HepG2 (cell line): Measurements from ENCODE around the gene ZNF660. TPM values are rescaled to one million over a fixed set of nuclear protein-coding genes. Genes with fewer than 3 reads are reported as not detected.

Source experiments
- BCLAF1 ChIP-seq: fragments of 450-650 bp; IDR thresholded peaks from 2 replicates; pipeline ENCODE4 v1.6.1; 2017; ENCODE audit warnings: mild to moderate bottlenecking
- BORCS8-MEF2B ChIP-seq: sonication (generic); formaldehyde crosslinking; IDR thresholded peaks from 2 replicates; pipeline ENCODE4 v1.8.0; 2022; ENCODE audit warnings: mild to moderate bottlenecking, missing genetic modification reagents
- ELF3 ChIP-seq: IDR thresholded peaks from 2 replicates; pipeline ENCODE4 v1.6.1; 2016; ENCODE audit warnings: missing genetic modification reagents, missing compliant biosample characterization
- KAT8 ChIP-seq: IDR thresholded peaks from 2 replicates; pipeline ENCODE4 v1.6.1; 2016; ENCODE audit warnings: missing genetic modification reagents, missing compliant biosample characterization
- KDM4B ChIP-seq: sonication (generic); formaldehyde crosslinking; IDR thresholded peaks from 2 replicates; pipeline ENCODE4 v1.4.0; 2020; ENCODE audit warnings: missing genetic modification reagents
- MAFK ChIP-seq, 2 experiments: IDR thresholded peaks in 1 of 2; conservative IDR thresholded peaks in 1 of 2; 2 replicates each; pipeline ENCODE4 v1.6.1; 2011; ENCODE audit warnings: improper control_type of control experiment in 2 of 2, low read length in 2 of 2
- MED13 ChIP-seq: sonication (generic); formaldehyde crosslinking; IDR thresholded peaks from 2 replicates; pipeline ENCODE4 v1.5.0; 2020; ENCODE audit warnings: missing genetic modification reagents
- MIER3 ChIP-seq: IDR thresholded peaks from 2 replicates; pipeline ENCODE4 v1.6.1; 2016; ENCODE audit warnings: missing compliant biosample characterization, borderline replicate concordance
- NAIF1 ChIP-seq: sonication (generic); formaldehyde crosslinking; IDR thresholded peaks from 2 replicates; pipeline ENCODE4 v1.5.0; 2020; ENCODE audit warnings: mild to moderate bottlenecking, missing genetic modification reagents, borderline replicate concordance
- POGZ ChIP-seq: sonication (generic); formaldehyde crosslinking; IDR thresholded peaks from 2 replicates; pipeline ENCODE4 v1.4.0; 2020; ENCODE audit warnings: mild to moderate bottlenecking, missing genetic modification reagents
- XBP1 ChIP-seq: sonication (generic); formaldehyde crosslinking; IDR thresholded peaks from 2 replicates; pipeline ENCODE4 v1.5.0; 2020; ENCODE audit warnings: missing genetic modification reagents
- YEATS2 ChIP-seq: sonication (generic); formaldehyde crosslinking; IDR thresholded peaks from 2 replicates; pipeline ENCODE4 v1.4.0; 2020; ENCODE audit warnings: missing genetic modification reagents, borderline replicate concordance
- ZFP90 ChIP-seq: sonication (generic); formaldehyde crosslinking; IDR thresholded peaks from 2 replicates; pipeline ENCODE4 v1.8.0; 2022; ENCODE audit warnings: missing genetic modification reagents, mild to moderate bottlenecking, inconsistent platforms, borderline replicate concordance
- ZFX ChIP-seq: sonication (generic); formaldehyde crosslinking; IDR thresholded peaks from 2 replicates; pipeline ENCODE4 v1.4.0; 2020; ENCODE audit warnings: mild to moderate bottlenecking, low read depth, missing genetic modification reagents, moderate library complexity
- ZMYM4 ChIP-seq: sonication (generic); formaldehyde crosslinking; IDR thresholded peaks from 2 replicates; pipeline ENCODE4 v1.8.1; 2023; ENCODE audit warnings: mild to moderate bottlenecking, missing genetic modification reagents
- ZNF30 ChIP-seq: sonication (generic); formaldehyde crosslinking; IDR thresholded peaks from 2 replicates; pipeline ENCODE4 v1.5.0; 2020; ENCODE audit warnings: mild to moderate bottlenecking, missing genetic modification reagents
- ZNF563 ChIP-seq: sonication (generic); formaldehyde crosslinking; IDR thresholded peaks from 2 replicates; pipeline ENCODE4 v1.8.0; 2022; ENCODE audit warnings: mild to moderate bottlenecking, moderate library complexity, missing genetic modification reagents
- ZNF616 ChIP-seq: sonication (generic); formaldehyde crosslinking; IDR thresholded peaks from 2 replicates; pipeline ENCODE4 v1.5.0; 2020; ENCODE audit warnings: low read depth, mild to moderate bottlenecking, missing genetic modification reagents
- ZNF687 ChIP-seq: sonication (generic); formaldehyde crosslinking; IDR thresholded peaks from 2 replicates; pipeline ENCODE4 v1.5.1; 2020; ENCODE audit warnings: mild to moderate bottlenecking, missing genetic modification reagents, moderate library complexity
- ZNF709 ChIP-seq: sonication (generic); formaldehyde crosslinking; IDR thresholded peaks from 2 replicates; pipeline ENCODE4 v1.5.0; 2020; ENCODE audit warnings: mild to moderate bottlenecking, missing genetic modification reagents
- polyA plus RNA-seq, 8 experiments: library from polyadenylated mRNA; depleted of rRNA in 3 of 8; stranded (reverse) in 7 of 8; unstranded in 1 of 8; fragments of >200 nt; fragmentation: Illumina TruSeq in 4 of 8; extraction: Trizol in 4 of 8; gene quantifications; 2 replicates each; pipeline versions ENCODE4 v1.2.1 to v1.2.3, GENCODE V29; 2011 to 2016; ENCODE audit warnings: low read depth in 4 of 8, missing spikeins in 1 of 8, mixed read lengths in 1 of 8; ENCODE audit not compliant: insufficient read depth in 1 of 8
- total RNA-seq, 5 experiments: library from RNA; depleted of rRNA; stranded (reverse); fragments of >200 nt; fragmentation: Illumina TruSeq; extraction: Trizol; gene quantifications; 2 replicates each; pipeline ENCODE4 v1.2.3, GENCODE V29; 2016; ENCODE audit warnings: low read depth in 1 of 5
- TF ChIP-seq, protein P1 (sequence below): sonication (generic); formaldehyde crosslinking; IDR thresholded peaks from 2 replicates; pipeline ENCODE4 v1.5.1; 2020; ENCODE audit warnings: missing genetic modification reagents, mild to moderate bottlenecking, borderline replicate concordance

Gene ZNF660
- total and polyA plus RNA-seq, 2 of the 13 experiments (the other 11 are each of a cell fraction or from before 2014, with no cell fraction given) = 0.91 to 3.3 TPM

GRCh38 chr3:44554626-44555592, 29.9 kb upstream of the ZNF660 start, which contains the start of gene ZKSCAN7 (continued):
- peak; percentile 73 for TF ChIP-seq POGZ (CRISPR knock-in tag)
- TF ChIP-seq BCLAF1 = no peak
- TF ChIP-seq ZNF30 (CRISPR knock-in tag) = 0 out of 2 replicates have a peak, but pooled peaks have one; percentile 23
- peak; percentile 90 for TF ChIP-seq KAT8
- TF ChIP-seq ZNF709 (CRISPR knock-in tag) = peak; percentile 73
- TF ChIP-seq MED13 (CRISPR knock-in tag) = no peak
- 0 out of 2 replicates have a peak, but pooled peaks have one; percentile 28 for TF ChIP-seq ZFP90
- peak; percentile 53; the same call in 1 of the 2 replicates for TF ChIP-seq BORCS8-MEF2B (CRISPR knock-in tag)
- TF ChIP-seq ZNF563 = peak; percentile 81
- no peak for TF ChIP-seq MIER3 (CRISPR knock-in tag)
- TF ChIP-seq, protein P1, sequence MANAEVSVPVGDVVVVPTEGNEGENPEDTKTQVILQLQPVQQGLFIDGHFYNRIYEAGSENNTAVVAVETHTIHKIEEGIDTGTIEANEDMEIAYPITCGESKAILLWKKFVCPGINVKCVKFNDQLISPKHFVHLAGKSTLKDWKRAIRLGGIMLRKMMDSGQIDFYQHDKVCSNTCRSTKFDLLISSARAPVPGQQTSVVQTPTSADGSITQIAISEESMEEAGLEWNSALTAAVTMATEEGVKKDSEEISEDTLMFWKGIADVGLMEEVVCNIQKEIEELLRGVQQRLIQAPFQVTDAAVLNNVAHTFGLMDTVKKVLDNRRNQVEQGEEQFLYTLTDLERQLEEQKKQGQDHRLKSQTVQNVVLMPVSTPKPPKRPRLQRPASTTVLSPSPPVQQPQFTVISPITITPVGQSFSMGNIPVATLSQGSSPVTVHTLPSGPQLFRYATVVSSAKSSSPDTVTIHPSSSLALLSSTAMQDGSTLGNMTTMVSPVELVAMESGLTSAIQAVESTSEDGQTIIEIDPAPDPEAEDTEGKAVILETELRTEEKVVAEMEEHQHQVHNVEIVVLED (CRISPR knock-in tag) = peak; percentile 63; the same call in 1 of the 2 replicates
- no peak for TF ChIP-seq XBP1 (CRISPR knock-in tag)
- TF ChIP-seq NAIF1 = no peak
- no peak for TF ChIP-seq ZNF616
- peak; percentile 24; the same call in 1 of the 2 replicates for TF ChIP-seq ELF3 (CRISPR knock-in tag)
- TF ChIP-seq KDM4B = no peak
- TF ChIP-seq MAFK (conservative IDR thresholded peaks at IDR 0.05 in 1 of 2, IDR thresholded peaks at IDR 0.05 in 1 of 2; ENCODE audit: low read length in 2 of 2) = no peak
- TF ChIP-seq YEATS2 (CRISPR knock-in tag) = peak; percentile 52; the same call in 1 of the 2 replicates
- peak; percentile 70 for TF ChIP-seq ZFX (CRISPR knock-in tag)
- peak; percentile 66 for TF ChIP-seq ZMYM4 (CRISPR knock-in tag)
- TF ChIP-seq ZNF687 = peak; percentile 91
